Thyroid gland (tissue), 4 donors: ENCODE results near the gene PGS1. TPM values are rescaled to one million over a fixed set of nuclear protein-coding genes. Genes with fewer than 3 reads are reported as not detected.

Experiments
- DNase-seq, 2 donors: peaks; one replicate each; pipeline ENCODE4 v3.0.0-alpha.2; 2019
- H3K27ac ChIP-seq, 3 donors: fragments of 200-600 bp; sonication (generic); 1 replicate in 2 of 3; 2 replicates in 1 of 3; pipeline ENCODE4 v1.5.1; 2016 to 2019; ENCODE audit warnings: mild to moderate bottlenecking in 1 of 3, moderate library complexity in 1 of 3
- H3K27me3 ChIP-seq: fragments of 200-600 bp; sonication (generic); one replicate; pipeline ENCODE4 v1.5.1; 2019
- H3K36me3 ChIP-seq, 2 donors: fragments of 200-600 bp; sonication (generic); one replicate each; pipeline ENCODE4 v1.5.1; 2016 to 2019
- H3K4me1 ChIP-seq, 2 donors: fragments of 200-600 bp; sonication (generic); one replicate each; pipeline ENCODE4 v1.5.1; 2017 to 2019
- H3K4me3 ChIP-seq, 3 donors: fragments of 200-600 bp; sonication (generic); replicated peaks in 1 of 3; 1 replicate in 2 of 3; 2 replicates in 1 of 3; pipeline ENCODE4 v1.5.1; 2016; ENCODE audit warnings: mild to moderate bottlenecking in 1 of 3
- H3K9me3 ChIP-seq: fragments of 200-600 bp; sonication (generic); one replicate; pipeline ENCODE4 v1.5.1; 2017
- CTCF ChIP-seq, 6 experiments: fragments of 200-600 bp in 3 of 6; fragments of 450-650 bp in 3 of 6; sonication (generic) in 3 of 6; IDR thresholded peaks; one replicate each; pipeline ENCODE4 v1.5.1; 2016 to 2019; ENCODE audit warnings: antibody characterized with exemption in 6 of 6, mild to moderate bottlenecking in 2 of 6, inconsistent platforms in 1 of 6, moderate library complexity in 1 of 6
- POLR2A ChIP-seq, 2 donors: fragments of 450-650 bp; IDR thresholded peaks; one replicate each; pipeline ENCODE4 v1.6.1; 2017; ENCODE audit warnings: antibody characterized with exemption in 2 of 2, mild to moderate bottlenecking in 2 of 2, moderate library complexity in 1 of 2
- whole genome bisulfite sequencing, 2 donors: methylation state at CpG; one replicate each; pipeline ENCODE4 v1.1.5; 2017; 5-methylcytosine and 5-hydroxymethylcytosine counted together
- intact Hi-C: fragments of 100-400 bp; cut with DNase I; formaldehyde crosslinking; loops from one replicate; pipeline ENCODE4 v1.15.1; 2023
- total RNA-seq, 4 donors: library from RNA; depleted of rRNA; stranded (reverse); fragments of >200 nt; gene quantifications; one replicate each; pipeline ENCODE4 v1.2.3, GENCODE V29; 2016

Gene PGS1
- total RNA-seq, 4 donors from 2014 or later, result 41.2 to 87.2 (median 69.1) TPM

GRCh38 chr17:78425429-78425828 is 47.0 kb downstream of the PGS1 start:
- peaks cover 0 to 16% of the 10 kb centered on the region in 2 donors for H3K4me1 ChIP-seq
- intact Hi-C loops, result no loop called here
- H3K4me3 ChIP-seq, result no peak overlapping the region
- TF ChIP-seq CTCF (IDR thresholded peaks at IDR 0.05) (no peak), POLR2A (IDR thresholded peaks at IDR 0.05) (no peak)
- peaks cover 25 to 28% of the 10 kb centered on the region in 2 donors for H3K36me3 ChIP-seq
- no peaks in the 10 kb centered on the region for H3K9me3 ChIP-seq
- no peaks in the 10 kb centered on the region for H3K27me3 ChIP-seq
- no peak overlapping the region for H3K27ac ChIP-seq
- no peak for DNase-seq
- WGBS, 2 donors, result 82 to 90% methylated on average over 17 of the region's 17 CpGs

- DNase-seq, result no peak
- 93 to 98% methylated on average over 7 to 10 of the region's 22 CpGs for WGBS, 2 donors
- Histone ChIP-seq H3K27me3 (no peaks in the 10 kb centered on the region), H3K27ac (no peak overlapping the region), H3K4me3 (no peak overlapping the region), H3K36me3 (peaks cover 24 to 28% of the 10 kb centered on the region in 2 donors), H3K9me3 (no peaks in the 10 kb centered on the region), H3K4me1 (peaks cover 0 to 15% of the 10 kb centered on the region in 2 donors)
- TF ChIP-seq POLR2A (IDR thresholded peaks at IDR 0.05), result no peak
- intact Hi-C loops, result no loop called here
Measured at GRCh38 chr17:78426293-78426879, 47.9 kb downstream of the PGS1 start.

- H3K4me1 ChIP-seq, result peaks cover 0 to 12% of the 10 kb centered on the region in 2 donors
- no peaks in the 10 kb centered on the region for H3K27me3 ChIP-seq
- intact Hi-C loops, result no loop called here
- no peak overlapping the region for H3K27ac ChIP-seq
- no peak for TF ChIP-seq CTCF (IDR thresholded peaks at IDR 0.05)
- TF ChIP-seq POLR2A (IDR thresholded peaks at IDR 0.05), result no peak
- H3K9me3 ChIP-seq, result no peaks in the 10 kb centered on the region
- H3K4me3 ChIP-seq, result no peak overlapping the region
- WGBS, 2 donors, result 89 to 95% methylated on average over 9 to 11 of the region's 11 CpGs
- no peak for DNase-seq
- peaks cover 24 to 28% of the 10 kb centered on the region in 2 donors for H3K36me3 ChIP-seq
Measured at GRCh38 chr17:78427140-78427539, 48.7 kb downstream of the PGS1 start.

- Histone ChIP-seq H3K4me3 (no peak overlapping the region), H3K27me3 (no peaks in the 10 kb centered on the region), H3K9me3 (no peaks in the 10 kb centered on the region), H3K27ac (no peak overlapping the region), H3K36me3 (peaks cover 24% of the 10 kb centered on the region in 2 donors), H3K4me1 (peaks cover 0 to 19% of the 10 kb centered on the region in 2 donors)
- no peak for DNase-seq
- WGBS, 2 donors, result 82 to 91% methylated on average over 19 to 20 of the region's 20 CpGs
- intact Hi-C loops, result no loop called here
- TF ChIP-seq CTCF (IDR thresholded peaks at IDR 0.05), result no peak
- TF ChIP-seq POLR2A (IDR thresholded peaks at IDR 0.05), result no peak
Measured at GRCh38 chr17:78428025-78428575, 49.7 kb downstream of the PGS1 start.

GRCh38 chr17:78428836-78429617 is 50.6 kb downstream of the PGS1 start:
- Histone ChIP-seq H3K9me3 (no peaks in the 10 kb centered on the region), H3K4me1 (peaks cover 0 to 19% of the 10 kb centered on the region in 2 donors), H3K4me3 (no peak overlapping the region), H3K36me3 (peaks cover 20 to 22% of the 10 kb centered on the region in 2 donors), H3K27ac (no peak overlapping the region), H3K27me3 (no peaks in the 10 kb centered on the region)
- intact Hi-C loops, result no loop called here
- peak; percentile 25 to 30 for DNase-seq
- TF ChIP-seq POLR2A (IDR thresholded peaks at IDR 0.05) (no peak), CTCF (IDR thresholded peaks at IDR 0.05) (no peak)
- WGBS, 2 donors, result 72 to 77% methylated on average over 24 of the region's 24 CpGs
